Brain microvascular endothelial cell (primary cell): Measurements from ENCODE around the gene GALNTL6.

Experiments used
- DNase-seq: peaks from one replicate; pipeline ENCODE4 v3.0.0-alpha.2; 2020
- H3K27ac ChIP-seq: fragments of 250-450 bp; sonication (Bioruptor Pico); 2 replicates; pipeline ENCODE4 v1.5.1; 2020; ENCODE audit warnings: mild to moderate bottlenecking, moderate library complexity
- H3K27me3 ChIP-seq: fragments of 250-450 bp; sonication (Bioruptor Pico); replicated peaks from 2 replicates; pipeline ENCODE4 v1.5.1; 2020; ENCODE audit warnings: mild to moderate bottlenecking
- H3K36me3 ChIP-seq: fragments of 250-450 bp; sonication (Bioruptor Pico); replicated peaks from 2 replicates; pipeline ENCODE4 v1.5.1; 2020; ENCODE audit warnings: mild to moderate bottlenecking
- H3K4me3 ChIP-seq: 2 replicates; pipeline ENCODE4 v1.5.1; 2011; ENCODE audit warnings: low read depth, mild to moderate bottlenecking, control low read depth, low read length, moderate library complexity
- CTCF ChIP-seq: IDR thresholded peaks from 2 replicates; pipeline ENCODE4 v1.5.1; 2011; ENCODE audit warnings: low read depth, mild to moderate bottlenecking, moderate library complexity, low read length, control low read depth, inconsistent platforms; ENCODE audit errors: missing control alignments
- in situ Hi-C: cut with HindIII; loops from 2 replicates; pipeline ENCODE4 v1.10.0; 2017; ENCODE audit warnings: low sequenced_read_pairs, low pct_ligation_motif_present

GALNTL6 gene

GRCh38 chr4:172323288-172323687, 510.1 kb downstream of the GALNTL6 start:
- TF ChIP-seq CTCF: no peak
- Histone ChIP-seq H3K27me3 (no peaks in the 10 kb centered on the region), H3K36me3 (no peaks in the 10 kb centered on the region), H3K4me3 (no peak overlapping the region), H3K27ac (no peak overlapping the region)
- in situ Hi-C loops: no loop called here
- DNase-seq: no peak

GRCh38 chr4:172344308-172344938, 531.2 kb downstream of the GALNTL6 start:
- no peak for TF ChIP-seq CTCF
- Histone ChIP-seq H3K36me3 (no peaks in the 10 kb centered on the region), H3K27ac (no peak overlapping the region), H3K27me3 (no peaks in the 10 kb centered on the region), H3K4me3 (no peak overlapping the region)
- in situ Hi-C loops: no loop called here
- no peak for DNase-seq

GRCh38 chr4:172348426-172348825, 535.2 kb downstream of the GALNTL6 start:
- TF ChIP-seq CTCF: no peak
- H3K27me3 ChIP-seq: no peaks in the 10 kb centered on the region
- H3K36me3 ChIP-seq: no peaks in the 10 kb centered on the region
- no peak overlapping the region for H3K27ac ChIP-seq
- DNase-seq: no peak
- H3K4me3 ChIP-seq: no peak overlapping the region
- in situ Hi-C loops: no loop called here

- no peak for TF ChIP-seq CTCF
- in situ Hi-C loops: no loop called here
- Histone ChIP-seq H3K4me3 (no peak overlapping the region), H3K27ac (no peak overlapping the region), H3K36me3 (no peaks in the 10 kb centered on the region), H3K27me3 (no peaks in the 10 kb centered on the region)
- no peak for DNase-seq
Observed at GRCh38 chr4:172352356-172352755, 539.2 kb downstream of the GALNTL6 start.

- no peak for DNase-seq
- H3K27ac ChIP-seq: no peak overlapping the region
- in situ Hi-C loops: no loop called here
- no peak for TF ChIP-seq CTCF
- no peaks in the 10 kb centered on the region for H3K27me3 ChIP-seq
- H3K4me3 ChIP-seq: no peak overlapping the region
- no peaks in the 10 kb centered on the region for H3K36me3 ChIP-seq
Observed at GRCh38 chr4:172356016-172356415, 542.8 kb downstream of the GALNTL6 start.

- Histone ChIP-seq H3K4me3 (no peak overlapping the region), H3K27ac (no peak overlapping the region), H3K36me3 (no peaks in the 10 kb centered on the region), H3K27me3 (no peaks in the 10 kb centered on the region)
- in situ Hi-C loops: no loop called here
- DNase-seq: no peak
- no peak for TF ChIP-seq CTCF
Observed at GRCh38 chr4:172357006-172357540, 543.9 kb downstream of the GALNTL6 start.
